GM12878 (cell line): ENCODE results near the gene PNMA6E.
A peak's percentile ranks its signal among the peaks of the same experiment; 100 is the strongest.

Experiments
- CREM ChIP-seq: IDR thresholded peaks from 2 replicates; pipeline ENCODE4 v1.6.1; 2014; ENCODE audit warnings: antibody characterized with exemption, low read depth
- SIN3A ChIP-seq: IDR thresholded peaks from 2 replicates; pipeline ENCODE4 v1.6.1; 2012; ENCODE audit warnings: low read depth, low read length, improper control_type of control experiment
- SMC3 ChIP-seq: IDR thresholded peaks from 2 replicates; pipeline ENCODE4 v1.6.1; 2011; ENCODE audit warnings: low read length, improper control_type of control experiment, borderline replicate concordance
- TF ChIP-seq, protein P1 (sequence below), 3 experiments: IDR thresholded peaks in 2 of 3; conservative IDR thresholded peaks in 1 of 3; 2 replicates each; pipeline ENCODE4 v1.5.1; 2011; ENCODE audit warnings: low read depth in 3 of 3, low read length in 3 of 3, mild to moderate bottlenecking in 3 of 3, control low read depth in 2 of 3, moderate library complexity in 2 of 3, inconsistent platforms in 1 of 3, mixed read lengths in 1 of 3; ENCODE audit not compliant: control insufficient read depth in 2 of 3, insufficient read depth in 1 of 3; ENCODE audit errors: extremely low read depth in 1 of 3
- TF ChIP-seq, protein P2 (sequence below): IDR thresholded peaks from 2 replicates; pipeline ENCODE4 v1.6.1; 2011; ENCODE audit warnings: low read depth, mild to moderate bottlenecking, low read length, moderate library complexity, borderline replicate concordance; ENCODE audit errors: extremely low read depth

DNA sequence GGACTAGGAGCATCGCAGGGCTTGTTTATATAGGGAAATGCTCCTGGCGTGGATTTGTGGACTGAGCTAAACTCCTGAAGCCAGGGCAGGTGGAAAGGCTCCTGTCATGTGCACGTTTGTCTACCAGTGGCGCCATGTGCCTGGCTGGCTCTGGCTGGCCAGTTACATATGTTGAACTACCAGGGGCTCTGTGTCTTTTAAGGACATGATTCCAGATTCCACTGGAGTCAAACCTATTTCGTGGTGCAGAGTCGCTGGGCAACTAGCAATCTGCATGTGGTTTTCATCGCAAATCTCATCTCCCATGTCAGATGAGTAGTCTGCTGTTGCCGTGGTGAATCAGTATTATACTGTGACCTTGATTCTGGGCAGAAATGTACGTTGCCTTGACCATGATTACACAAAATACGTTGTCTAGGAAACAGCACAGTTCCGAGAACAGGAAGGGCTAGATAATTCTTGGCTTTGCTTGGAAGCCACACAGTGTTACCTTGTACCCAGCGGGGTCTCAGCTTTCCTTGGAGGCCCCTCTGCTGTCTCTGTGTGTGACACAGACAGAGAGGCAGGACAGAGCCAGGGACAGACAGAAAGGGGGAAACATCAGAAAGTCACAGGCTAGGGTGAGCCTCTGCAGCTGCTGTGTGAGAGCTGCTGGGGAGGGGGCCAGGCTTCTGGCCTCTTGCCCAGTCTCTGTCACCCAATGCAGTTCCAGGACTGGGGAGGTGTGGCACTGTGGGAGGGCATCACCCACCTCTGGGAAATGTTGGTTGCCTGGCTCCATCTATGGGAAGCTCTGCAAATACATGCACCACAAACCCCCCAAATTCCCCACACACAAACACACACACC is 19.2 kb downstream of the PNMA6E start:
- TF ChIP-seq, protein P1, sequence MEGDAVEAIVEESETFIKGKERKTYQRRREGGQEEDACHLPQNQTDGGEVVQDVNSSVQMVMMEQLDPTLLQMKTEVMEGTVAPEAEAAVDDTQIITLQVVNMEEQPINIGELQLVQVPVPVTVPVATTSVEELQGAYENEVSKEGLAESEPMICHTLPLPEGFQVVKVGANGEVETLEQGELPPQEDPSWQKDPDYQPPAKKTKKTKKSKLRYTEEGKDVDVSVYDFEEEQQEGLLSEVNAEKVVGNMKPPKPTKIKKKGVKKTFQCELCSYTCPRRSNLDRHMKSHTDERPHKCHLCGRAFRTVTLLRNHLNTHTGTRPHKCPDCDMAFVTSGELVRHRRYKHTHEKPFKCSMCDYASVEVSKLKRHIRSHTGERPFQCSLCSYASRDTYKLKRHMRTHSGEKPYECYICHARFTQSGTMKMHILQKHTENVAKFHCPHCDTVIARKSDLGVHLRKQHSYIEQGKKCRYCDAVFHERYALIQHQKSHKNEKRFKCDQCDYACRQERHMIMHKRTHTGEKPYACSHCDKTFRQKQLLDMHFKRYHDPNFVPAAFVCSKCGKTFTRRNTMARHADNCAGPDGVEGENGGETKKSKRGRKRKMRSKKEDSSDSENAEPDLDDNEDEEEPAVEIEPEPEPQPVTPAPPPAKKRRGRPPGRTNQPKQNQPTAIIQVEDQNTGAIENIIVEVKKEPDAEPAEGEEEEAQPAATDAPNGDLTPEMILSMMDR (IDR thresholded peaks at IDR 0.05 in 2 of 3, conservative IDR thresholded peaks at IDR 0.05 in 1 of 3; ENCODE audit: control insufficient read depth in 2 of 3, extremely low read depth in 1 of 3, insufficient read depth in 1 of 3, low read depth in 3 of 3, low read length in 3 of 3): peak in 1 of 3 experiments; percentile 30; a peak in 2 of 6 replicates
- TF ChIP-seq SIN3A (no peak), CREM (no peak), SMC3 (no peak)
- TF ChIP-seq, protein P2, sequence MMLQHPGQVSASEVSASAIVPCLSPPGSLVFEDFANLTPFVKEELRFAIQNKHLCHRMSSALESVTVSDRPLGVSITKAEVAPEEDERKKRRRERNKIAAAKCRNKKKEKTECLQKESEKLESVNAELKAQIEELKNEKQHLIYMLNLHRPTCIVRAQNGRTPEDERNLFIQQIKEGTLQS: no peak
